GM11168 (cell line): Measurements from ENCODE around the gene DPP10.

Experiments
- in situ Hi-C: fragments of 300-500 bp; cut with MboI; formaldehyde crosslinking; loops from one replicate; pipeline ENCODE4 v1.12.0; 2022; ENCODE audit warnings: low sequenced_read_pairs; ENCODE audit not compliant: unreplicated experiment

DPP10 gene

GRCh38 chr2:114784890-114785583 lies 342.6 kb downstream of the DPP10 start:
- in situ Hi-C loops: no loop called here

- in situ Hi-C loops: no loop called here
Observed at GRCh38 chr2:114786901-114787300, 344.5 kb downstream of the DPP10 start.

GRCh38 chr2:114787486-114787885 lies 345.0 kb downstream of the DPP10 start:
- in situ Hi-C loops: no loop called here

GRCh38 chr2:114789989-114790388 lies 347.5 kb downstream of the DPP10 start:
- in situ Hi-C loops: no loop called here

GRCh38 chr2:114797540-114797939 lies 355.1 kb downstream of the DPP10 start:
- in situ Hi-C loops: no loop called here

- in situ Hi-C loops: no loop called here
Observed at GRCh38 chr2:114797942-114798341, 355.5 kb downstream of the DPP10 start.

GRCh38 chr2:114800371-114800770 lies 357.9 kb downstream of the DPP10 start:
- in situ Hi-C loops: no loop called here

GRCh38 chr2:114805195-114805594 lies 362.8 kb downstream of the DPP10 start:
- in situ Hi-C loops: no loop called here

GRCh38 chr2:114810092-114810491 lies 367.7 kb downstream of the DPP10 start:
- in situ Hi-C loops: no loop called here

- in situ Hi-C loops: no loop called here
Observed at GRCh38 chr2:114812261-114812660, 369.8 kb downstream of the DPP10 start.

GRCh38 chr2:114814355-114814754 lies 371.9 kb downstream of the DPP10 start:
- in situ Hi-C loops: no loop called here

- in situ Hi-C loops: no loop called here
Observed at GRCh38 chr2:114821055-114821454, 378.6 kb downstream of the DPP10 start.

GRCh38 chr2:114843963-114844362 lies 401.5 kb downstream of the DPP10 start:
- in situ Hi-C loops: no loop called here

- in situ Hi-C loops: no loop called here
Observed at GRCh38 chr2:114857196-114857595, 414.8 kb downstream of the DPP10 start.

GRCh38 chr2:114859726-114860510 lies 417.5 kb downstream of the DPP10 start:
- in situ Hi-C loops: no loop called here

GRCh38 chr2:114862243-114862642 lies 419.8 kb downstream of the DPP10 start:
- in situ Hi-C loops: no loop called here

- in situ Hi-C loops: no loop called here
Observed at GRCh38 chr2:114864901-114865300, 422.5 kb downstream of the DPP10 start.

- in situ Hi-C loops: no loop called here
Observed at GRCh38 chr2:114880046-114880445, 437.6 kb downstream of the DPP10 start.

- in situ Hi-C loops: no loop called here
Observed at GRCh38 chr2:114919985-114920384, 477.5 kb downstream of the DPP10 start.

GRCh38 chr2:114922076-114922475 lies 479.6 kb downstream of the DPP10 start:
- in situ Hi-C loops: no loop called here

GRCh38 chr2:114925296-114926255 lies 483.1 kb downstream of the DPP10 start:
- in situ Hi-C loops: no loop called here
